AG09319 (cell line): ENCODE measurements around the gene MNT.

Source experiments
- DNase-seq: peaks from one replicate; pipeline ENCODE4 v3.0.0-alpha.2; 2010; ENCODE audit warnings: low read depth; ENCODE audit errors: extremely low read depth
- TF ChIP-seq, protein P1 (sequence below): IDR thresholded peaks from 2 replicates; pipeline ENCODE4 v1.5.1; 2011; ENCODE audit warnings: low read depth, mild to moderate bottlenecking, inconsistent platforms, low read length, moderate library complexity

The MNT gene

DNA sequence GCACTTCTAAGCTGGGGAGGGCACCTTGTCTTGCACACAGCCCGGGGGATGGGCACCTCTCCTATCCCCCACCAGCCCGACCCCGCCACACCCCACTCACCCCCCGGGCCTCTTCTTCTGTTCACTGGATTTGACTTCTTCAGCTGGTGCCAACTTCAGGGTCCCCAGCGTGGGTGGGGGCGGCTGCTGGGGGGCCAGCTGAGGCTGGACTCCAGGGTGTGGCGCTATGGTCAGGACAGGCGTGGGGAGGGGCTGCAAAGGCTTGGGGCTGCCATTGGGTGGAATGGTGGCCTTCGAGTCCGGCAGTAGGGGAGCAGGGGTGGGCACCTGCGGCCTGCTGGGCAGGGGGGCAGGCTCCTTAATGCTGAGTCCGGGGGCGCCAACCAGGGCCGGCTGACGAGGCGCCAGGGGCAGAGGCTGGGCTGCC, 6.1 kb downstream of the MNT start:
- TF ChIP-seq, protein P1, sequence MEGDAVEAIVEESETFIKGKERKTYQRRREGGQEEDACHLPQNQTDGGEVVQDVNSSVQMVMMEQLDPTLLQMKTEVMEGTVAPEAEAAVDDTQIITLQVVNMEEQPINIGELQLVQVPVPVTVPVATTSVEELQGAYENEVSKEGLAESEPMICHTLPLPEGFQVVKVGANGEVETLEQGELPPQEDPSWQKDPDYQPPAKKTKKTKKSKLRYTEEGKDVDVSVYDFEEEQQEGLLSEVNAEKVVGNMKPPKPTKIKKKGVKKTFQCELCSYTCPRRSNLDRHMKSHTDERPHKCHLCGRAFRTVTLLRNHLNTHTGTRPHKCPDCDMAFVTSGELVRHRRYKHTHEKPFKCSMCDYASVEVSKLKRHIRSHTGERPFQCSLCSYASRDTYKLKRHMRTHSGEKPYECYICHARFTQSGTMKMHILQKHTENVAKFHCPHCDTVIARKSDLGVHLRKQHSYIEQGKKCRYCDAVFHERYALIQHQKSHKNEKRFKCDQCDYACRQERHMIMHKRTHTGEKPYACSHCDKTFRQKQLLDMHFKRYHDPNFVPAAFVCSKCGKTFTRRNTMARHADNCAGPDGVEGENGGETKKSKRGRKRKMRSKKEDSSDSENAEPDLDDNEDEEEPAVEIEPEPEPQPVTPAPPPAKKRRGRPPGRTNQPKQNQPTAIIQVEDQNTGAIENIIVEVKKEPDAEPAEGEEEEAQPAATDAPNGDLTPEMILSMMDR, result no peak
- DNase-seq, result no peak

DNA sequence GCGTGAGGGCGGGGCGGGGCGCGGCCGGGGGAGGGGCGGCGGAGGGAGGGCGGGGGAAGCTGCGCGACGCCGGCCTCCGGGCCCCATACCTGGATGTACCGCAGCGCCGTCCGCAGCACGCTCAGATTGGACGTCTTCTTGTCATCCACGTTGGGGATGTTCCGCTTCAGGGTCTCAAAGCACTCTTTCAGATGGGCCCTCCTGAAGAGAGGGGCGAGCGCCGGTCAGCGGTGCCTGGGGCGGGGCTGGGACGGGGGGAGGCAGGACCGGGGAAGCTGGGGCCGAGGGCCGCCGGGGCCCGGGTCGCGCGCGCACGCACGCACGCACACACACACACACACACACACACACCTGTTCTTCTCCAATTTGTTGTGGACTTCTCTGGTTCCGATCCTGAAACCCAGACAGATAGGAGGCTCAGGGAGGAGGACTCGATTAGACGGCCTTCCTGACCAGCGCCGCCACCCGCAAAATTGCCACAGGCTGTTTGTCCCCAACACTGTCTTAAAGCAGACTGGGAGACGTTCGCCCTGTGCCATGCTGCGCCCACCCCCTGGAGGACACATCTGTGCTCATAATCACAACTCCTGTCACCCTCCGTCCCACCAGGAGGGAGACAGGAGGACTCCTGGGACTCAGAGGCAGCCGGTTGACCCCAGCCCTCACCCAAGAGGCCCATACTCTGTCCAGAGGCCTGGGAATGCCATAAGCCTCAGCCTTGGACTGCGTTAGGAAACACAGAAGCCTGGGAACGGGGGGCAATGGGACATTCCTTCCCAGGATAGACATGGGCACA, 6.7 kb downstream of the MNT start:
- TF ChIP-seq, protein P1, result no peak
- no peak for DNase-seq

DNA sequence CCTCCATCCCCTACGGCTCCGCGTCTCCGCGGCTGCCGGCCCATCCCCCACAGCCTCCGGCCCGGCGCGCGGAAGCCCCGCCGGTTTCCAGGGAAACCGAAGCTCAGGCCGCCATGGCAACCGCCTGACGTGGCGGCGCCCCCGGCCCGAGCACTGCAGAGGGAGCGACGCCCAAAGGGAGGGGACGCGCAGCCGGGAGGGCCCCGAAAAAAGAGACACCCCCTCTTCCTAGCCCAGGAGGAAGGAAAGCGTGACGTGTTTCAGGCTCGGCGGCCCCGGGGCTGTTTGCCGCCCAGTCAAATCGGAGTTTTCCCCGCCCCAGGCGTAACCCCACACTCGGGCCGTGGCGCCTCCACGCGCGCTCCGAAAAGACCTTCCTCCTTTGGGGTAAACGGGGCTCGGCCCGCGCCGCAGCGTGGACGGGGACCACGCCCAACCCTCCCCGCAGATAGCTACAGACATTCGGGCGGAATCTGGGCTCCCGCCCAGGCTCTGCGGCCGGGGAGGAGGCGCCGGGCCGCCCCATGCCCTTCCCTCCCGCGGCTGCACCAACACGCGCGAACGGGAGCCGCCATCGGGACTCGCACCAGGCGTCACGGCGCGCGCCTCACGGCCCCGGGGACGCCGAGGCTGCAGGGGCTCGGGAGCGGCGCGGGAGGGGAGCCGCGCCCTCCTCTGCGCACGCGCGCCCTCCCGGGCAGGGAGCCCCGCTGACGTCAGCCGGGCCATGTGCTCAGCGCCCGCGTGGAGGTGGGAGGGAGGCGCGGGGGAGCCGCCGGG, 7.5 kb downstream of the MNT start:
- TF ChIP-seq, protein P1, result no peak
- DNase-seq, result no peak

DNA sequence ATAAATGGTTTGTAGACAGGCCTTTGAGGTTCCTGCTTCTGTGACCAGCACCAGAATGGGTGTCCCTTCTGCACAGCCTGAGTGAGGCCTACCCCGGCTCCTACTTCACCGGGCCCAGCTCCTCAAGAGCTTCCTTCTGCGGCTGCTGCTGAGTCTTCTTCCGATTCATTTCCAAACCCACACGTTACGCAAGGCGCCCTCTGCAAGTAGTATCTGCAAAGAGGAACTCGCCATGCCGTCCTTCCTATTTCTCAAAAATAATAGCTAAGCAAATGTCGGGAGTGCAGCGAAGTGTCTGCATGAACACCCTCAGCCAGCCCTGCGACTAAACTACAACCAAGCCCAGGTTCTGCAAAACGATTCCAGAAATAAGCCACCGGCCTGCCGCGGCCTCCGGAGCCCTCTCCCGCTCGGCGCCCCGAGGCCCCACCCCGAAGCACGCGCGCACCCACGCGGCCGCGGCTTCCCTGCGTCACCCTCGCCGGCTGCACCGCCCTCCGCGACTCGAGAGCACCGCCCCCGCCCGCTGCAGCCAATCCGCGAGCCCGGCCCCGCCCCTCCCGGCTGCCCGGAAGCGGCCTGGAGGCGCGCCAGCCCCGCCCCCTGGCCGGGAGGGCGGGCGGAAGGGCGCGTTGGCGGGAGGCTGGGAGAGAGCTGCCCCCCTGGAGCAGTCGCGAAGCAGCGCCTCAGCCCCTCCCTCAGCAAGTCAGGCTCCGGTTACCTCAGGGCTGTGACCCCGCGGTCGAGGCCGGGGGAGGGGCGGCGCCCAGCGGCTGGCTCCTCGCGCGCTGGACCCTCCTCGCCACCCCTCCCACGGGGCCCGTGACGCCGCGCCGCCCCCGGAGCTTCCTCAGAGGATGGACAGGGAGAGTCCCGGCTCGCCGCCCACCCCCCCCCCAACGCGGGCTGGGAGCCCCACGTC, 8.3 kb downstream of the MNT start:
- TF ChIP-seq, protein P1, result no peak
- peak; percentile 87 for DNase-seq

DNA sequence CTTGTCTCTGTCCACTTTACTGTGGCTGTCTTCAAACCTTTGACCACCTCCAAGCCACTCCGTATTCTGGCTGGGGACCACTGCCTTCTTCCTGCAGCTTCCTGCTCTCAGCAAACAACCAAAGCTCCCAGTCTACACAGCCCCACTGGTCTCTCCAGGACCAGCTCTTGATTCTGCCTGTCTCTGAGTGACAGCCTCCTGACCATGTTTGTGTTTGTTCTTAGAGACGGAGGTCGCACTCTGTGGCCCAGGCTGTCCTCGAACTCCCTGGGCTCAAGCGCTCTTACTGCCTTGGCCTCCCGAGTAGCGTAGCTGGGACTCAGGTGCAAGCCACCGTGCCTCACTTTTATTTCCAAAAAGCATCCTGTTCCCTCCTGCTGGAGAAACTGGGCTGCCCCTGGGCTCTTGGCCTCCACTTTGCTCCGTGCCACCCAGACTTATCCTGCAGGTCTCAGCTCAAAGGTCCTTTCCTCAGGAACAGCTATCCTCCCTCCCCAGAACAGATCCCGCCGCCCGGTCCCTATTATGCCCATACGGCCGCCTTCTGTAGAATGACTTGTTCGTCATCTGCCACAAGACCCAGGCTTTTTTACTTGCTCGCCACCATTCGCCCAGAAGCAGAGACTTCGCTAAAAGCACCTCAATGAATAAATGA, 9.1 kb downstream of the MNT start:
- TF ChIP-seq, protein P1, result no peak
- DNase-seq, result no peak

DNA sequence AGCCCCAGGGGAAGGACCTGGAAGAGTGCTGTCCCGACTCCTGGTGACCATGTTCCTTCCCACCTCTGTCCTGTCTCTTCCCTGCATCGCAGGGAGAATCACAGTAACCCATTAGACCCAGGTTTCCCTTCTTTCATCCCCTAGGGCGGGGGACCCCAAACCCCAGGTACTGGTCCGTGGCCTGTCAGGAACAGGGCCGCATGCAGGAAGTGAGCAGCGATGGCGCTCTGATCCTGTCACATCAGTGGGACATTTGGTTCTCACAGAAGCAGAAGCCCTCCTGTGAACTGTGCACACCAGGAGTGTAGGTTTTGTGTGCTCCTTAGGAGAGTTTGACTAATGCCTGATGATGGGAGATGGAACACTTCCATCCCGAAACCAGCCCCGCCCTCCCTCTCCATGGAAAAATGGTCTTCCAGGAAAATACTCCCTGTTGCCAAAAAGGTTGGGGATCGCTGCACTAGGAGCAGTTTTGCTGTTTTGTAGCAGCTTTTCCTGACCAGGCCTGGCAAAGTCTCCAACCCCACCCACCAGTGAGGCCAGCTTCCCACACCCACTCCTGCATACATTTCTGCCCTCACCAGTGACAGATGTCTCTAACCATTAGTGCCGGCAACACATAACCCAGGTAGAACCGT, 10.5 kb downstream of the MNT start:
- TF ChIP-seq, protein P1, result no peak
- no peak for DNase-seq
